Measurements from ENCODE around the gene DEFB132.

DNA sequence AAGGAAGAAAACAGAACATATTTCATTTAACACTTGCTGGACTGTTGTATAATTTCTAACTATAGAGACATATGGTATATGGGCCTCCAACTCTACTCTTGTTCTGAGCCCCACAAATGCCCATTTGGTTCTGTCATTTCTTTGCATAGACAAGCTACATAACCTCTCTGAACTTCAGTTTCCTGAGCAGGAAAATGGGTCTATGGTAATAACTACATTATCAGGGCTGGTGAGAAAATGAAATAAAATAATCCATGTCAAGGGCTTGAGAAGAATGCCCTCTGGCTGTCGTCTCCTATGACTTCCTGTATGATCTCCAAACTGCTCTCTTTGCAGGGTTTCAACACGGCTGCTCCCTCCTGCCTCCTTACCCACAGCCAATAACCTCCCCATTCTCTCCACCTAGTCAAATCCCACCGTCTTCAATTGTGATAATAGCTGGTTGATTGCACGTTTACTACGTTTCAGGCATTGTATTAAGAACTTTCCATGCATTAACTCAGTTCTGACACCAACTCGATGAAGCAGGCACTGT lies 51.8 kb downstream of the DEFB132 start:
- TF ChIP-seq, protein P1, sequence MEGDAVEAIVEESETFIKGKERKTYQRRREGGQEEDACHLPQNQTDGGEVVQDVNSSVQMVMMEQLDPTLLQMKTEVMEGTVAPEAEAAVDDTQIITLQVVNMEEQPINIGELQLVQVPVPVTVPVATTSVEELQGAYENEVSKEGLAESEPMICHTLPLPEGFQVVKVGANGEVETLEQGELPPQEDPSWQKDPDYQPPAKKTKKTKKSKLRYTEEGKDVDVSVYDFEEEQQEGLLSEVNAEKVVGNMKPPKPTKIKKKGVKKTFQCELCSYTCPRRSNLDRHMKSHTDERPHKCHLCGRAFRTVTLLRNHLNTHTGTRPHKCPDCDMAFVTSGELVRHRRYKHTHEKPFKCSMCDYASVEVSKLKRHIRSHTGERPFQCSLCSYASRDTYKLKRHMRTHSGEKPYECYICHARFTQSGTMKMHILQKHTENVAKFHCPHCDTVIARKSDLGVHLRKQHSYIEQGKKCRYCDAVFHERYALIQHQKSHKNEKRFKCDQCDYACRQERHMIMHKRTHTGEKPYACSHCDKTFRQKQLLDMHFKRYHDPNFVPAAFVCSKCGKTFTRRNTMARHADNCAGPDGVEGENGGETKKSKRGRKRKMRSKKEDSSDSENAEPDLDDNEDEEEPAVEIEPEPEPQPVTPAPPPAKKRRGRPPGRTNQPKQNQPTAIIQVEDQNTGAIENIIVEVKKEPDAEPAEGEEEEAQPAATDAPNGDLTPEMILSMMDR (IDR thresholded peaks at IDR 0.05; ENCODE audit: extremely low read depth in 1 of 2, insufficient read depth in 1 of 2, low read depth in 1 of 2, low read length in 2 of 2): no peak
- TF ChIP-seq POLR2A (IDR thresholded peaks at IDR 0.05; ENCODE audit: low read depth, low read length): no peak
- TF ChIP-seq FOS (IDR thresholded peaks at IDR 0.05; ENCODE audit: borderline replicate concordance, insufficient read depth, low read length): no peak
- TF ChIP-seq POLR2AphosphoS5 (IDR thresholded peaks at IDR 0.05; ENCODE audit: insufficient read depth, low read depth, low read length): no peak
- TF ChIP-seq MYC (IDR thresholded peaks at IDR 0.05; ENCODE audit: low read depth, low read length): no peak
- no peak for TF ChIP-seq EZH2 (IDR thresholded peaks at IDR 0.05; ENCODE audit: borderline replicate concordance, low read depth, low read length, severe bottlenecking)
- TF ChIP-seq JUN (IDR thresholded peaks at IDR 0.05; ENCODE audit: borderline replicate concordance, insufficient read depth, insufficient read length, low read depth): no peak

Data from endothelial cell of umbilical vein (primary cell).